ENCODE data around the gene ARMC6. TPM values are rescaled to one million over a fixed set of nuclear protein-coding genes. Genes with fewer than 3 reads are reported as not detected.

ARMC6 gene
- total and polyA plus RNA-seq, 2 of the 13 experiments (the other 11 are each of a cell fraction or from before 2014, with no cell fraction given) = 16.2 to 36.8 TPM

DNA sequence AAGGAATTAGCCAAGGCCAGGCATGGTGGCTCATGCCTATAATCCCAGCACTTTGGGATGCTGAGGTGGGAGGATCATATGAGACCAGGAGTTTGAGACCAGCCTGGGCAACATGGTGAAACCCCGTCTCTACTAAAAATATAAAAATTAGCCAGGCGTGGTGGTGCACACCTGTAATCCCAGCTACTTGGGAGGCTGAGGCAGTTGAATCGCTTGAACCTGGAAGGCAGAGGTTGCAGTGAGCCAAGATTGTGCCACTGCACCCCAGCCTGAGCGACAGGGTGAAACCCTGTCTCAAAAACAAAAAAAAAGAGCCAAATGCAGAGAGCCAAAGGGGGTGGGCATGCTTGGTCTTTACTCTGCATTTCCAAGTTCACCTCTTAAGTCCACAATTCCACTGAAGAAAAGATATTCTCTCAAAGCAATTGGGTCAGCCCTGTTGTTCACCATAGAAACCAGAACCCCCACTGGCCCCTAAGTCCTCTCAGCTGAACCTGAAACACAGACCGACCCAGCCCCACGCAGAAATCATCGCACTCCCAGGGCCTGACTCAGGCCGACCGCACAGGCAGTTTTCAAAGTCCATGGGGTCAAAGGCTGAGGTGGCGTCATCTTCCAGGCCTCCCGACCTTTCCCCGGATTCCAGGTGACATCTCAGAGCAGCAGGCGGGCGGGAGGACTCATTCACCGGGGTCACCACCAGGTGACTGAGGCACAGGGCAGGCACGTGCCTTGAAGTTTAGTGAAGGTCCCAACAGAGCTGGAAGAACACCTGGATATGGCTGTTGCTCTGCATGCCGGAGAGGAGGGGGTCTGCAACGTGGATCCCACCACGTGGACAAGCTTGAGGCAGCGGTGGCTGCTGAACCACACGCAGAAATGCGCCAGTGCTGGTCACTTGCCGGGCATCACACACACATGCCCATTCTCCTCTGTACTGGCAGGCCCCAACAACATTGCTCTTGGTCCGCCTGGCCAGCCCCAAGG lies 63.5 kb downstream of the ARMC6 start (continued):
- TF ChIP-seq, protein P1, sequence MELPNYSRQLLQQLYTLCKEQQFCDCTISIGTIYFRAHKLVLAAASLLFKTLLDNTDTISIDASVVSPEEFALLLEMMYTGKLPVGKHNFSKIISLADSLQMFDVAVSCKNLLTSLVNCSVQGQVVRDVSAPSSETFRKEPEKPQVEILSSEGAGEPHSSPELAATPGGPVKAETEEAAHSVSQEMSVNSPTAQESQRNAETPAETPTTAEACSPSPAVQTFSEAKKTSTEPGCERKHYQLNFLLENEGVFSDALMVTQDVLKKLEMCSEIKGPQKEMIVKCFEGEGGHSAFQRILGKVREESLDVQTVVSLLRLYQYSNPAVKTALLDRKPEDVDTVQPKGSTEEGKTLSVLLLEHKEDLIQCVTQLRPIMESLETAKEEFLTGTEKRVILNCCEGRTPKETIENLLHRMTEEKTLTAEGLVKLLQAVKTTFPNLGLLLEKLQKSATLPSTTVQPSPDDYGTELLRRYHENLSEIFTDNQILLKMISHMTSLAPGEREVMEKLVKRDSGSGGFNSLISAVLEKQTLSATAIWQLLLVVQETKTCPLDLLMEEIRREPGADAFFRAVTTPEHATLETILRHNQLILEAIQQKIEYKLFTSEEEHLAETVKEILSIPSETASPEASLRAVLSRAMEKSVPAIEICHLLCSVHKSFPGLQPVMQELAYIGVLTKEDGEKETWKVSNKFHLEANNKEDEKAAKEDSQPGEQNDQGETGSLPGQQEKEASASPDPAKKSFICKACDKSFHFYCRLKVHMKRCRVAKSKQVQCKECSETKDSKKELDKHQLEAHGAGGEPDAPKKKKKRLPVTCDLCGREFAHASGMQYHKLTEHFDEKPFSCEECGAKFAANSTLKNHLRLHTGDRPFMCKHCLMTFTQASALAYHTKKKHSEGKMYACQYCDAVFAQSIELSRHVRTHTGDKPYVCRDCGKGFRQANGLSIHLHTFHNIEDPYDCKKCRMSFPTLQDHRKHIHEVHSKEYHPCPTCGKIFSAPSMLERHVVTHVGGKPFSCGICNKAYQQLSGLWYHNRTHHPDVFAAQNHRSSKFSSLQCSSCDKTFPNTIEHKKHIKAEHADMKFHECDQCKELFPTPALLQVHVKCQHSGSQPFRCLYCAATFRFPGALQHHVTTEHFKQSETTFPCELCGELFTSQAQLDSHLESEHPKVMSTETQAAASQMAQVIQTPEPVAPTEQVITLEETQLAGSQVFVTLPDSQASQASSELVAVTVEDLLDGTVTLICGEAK (IDR thresholded peaks at IDR 0.05) = no peak
- TF ChIP-seq, protein P1 (CRISPR knock-in tag; IDR thresholded peaks at IDR 0.05) = peak; percentile 74; the same call in 1 of the 2 replicates
- TF ChIP-seq, protein P2, sequence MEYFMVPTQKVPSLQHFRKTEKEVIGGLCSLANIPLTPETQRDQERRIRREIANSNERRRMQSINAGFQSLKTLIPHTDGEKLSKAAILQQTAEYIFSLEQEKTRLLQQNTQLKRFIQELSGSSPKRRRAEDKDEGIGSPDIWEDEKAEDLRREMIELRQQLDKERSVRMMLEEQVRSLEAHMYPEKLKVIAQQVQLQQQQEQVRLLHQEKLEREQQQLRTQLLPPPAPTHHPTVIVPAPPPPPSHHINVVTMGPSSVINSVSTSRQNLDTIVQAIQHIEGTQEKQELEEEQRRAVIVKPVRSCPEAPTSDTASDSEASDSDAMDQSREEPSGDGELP (IDR thresholded peaks at IDR 0.05; ENCODE audit: borderline replicate concordance, low read depth) = peak; percentile 96
- TF ChIP-seq ZKSCAN8 (CRISPR knock-in tag; IDR thresholded peaks at IDR 0.05; ENCODE audit: borderline replicate concordance) (0 out of 2 replicates have a peak, but pooled peaks have one; percentile 52), HMGA1 (CRISPR knock-in tag; conservative IDR thresholded peaks at IDR 0.05) (no peak), SATB2 (CRISPR knock-in tag; IDR thresholded peaks at IDR 0.05) (0 out of 2 replicates have a peak, but pooled peaks have one; percentile 80), ZNF572 (CRISPR knock-in tag; IDR thresholded peaks at IDR 0.05) (no peak), HDAC2 (CRISPR knock-in tag; IDR thresholded peaks at IDR 0.05) (peak; percentile 95), HNRNPK (IDR thresholded peaks at IDR 0.05; ENCODE audit: low read depth, low read length, poor library complexity, severe bottlenecking) (no peak), SOX5 (CRISPR knock-in tag; IDR thresholded peaks at IDR 0.05; ENCODE audit: borderline replicate concordance) (peak; percentile 85; the same call in 1 of the 2 replicates), ZBTB42 (CRISPR knock-in tag; IDR thresholded peaks at IDR 0.05) (no peak), SMC3 (IDR thresholded peaks at IDR 0.05; ENCODE audit: low read length) (no peak), JDP2 (CRISPR knock-in tag; IDR thresholded peaks at IDR 0.05; ENCODE audit: borderline replicate concordance) (peak; percentile 66; the same call in 1 of the 2 replicates)
- TF ChIP-seq, protein P3, sequence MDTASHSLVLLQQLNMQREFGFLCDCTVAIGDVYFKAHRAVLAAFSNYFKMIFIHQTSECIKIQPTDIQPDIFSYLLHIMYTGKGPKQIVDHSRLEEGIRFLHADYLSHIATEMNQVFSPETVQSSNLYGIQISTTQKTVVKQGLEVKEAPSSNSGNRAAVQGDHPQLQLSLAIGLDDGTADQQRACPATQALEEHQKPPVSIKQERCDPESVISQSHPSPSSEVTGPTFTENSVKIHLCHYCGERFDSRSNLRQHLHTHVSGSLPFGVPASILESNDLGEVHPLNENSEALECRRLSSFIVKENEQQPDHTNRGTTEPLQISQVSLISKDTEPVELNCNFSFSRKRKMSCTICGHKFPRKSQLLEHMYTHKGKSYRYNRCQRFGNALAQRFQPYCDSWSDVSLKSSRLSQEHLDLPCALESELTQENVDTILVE (CRISPR knock-in tag; IDR thresholded peaks at IDR 0.05) = peak; percentile 89
- TF ChIP-seq, protein P4, sequence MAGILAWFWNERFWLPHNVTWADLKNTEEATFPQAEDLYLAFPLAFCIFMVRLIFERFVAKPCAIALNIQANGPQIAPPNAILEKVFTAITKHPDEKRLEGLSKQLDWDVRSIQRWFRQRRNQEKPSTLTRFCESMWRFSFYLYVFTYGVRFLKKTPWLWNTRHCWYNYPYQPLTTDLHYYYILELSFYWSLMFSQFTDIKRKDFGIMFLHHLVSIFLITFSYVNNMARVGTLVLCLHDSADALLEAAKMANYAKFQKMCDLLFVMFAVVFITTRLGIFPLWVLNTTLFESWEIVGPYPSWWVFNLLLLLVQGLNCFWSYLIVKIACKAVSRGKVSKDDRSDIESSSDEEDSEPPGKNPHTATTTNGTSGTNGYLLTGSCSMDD (CRISPR knock-in tag; IDR thresholded peaks at IDR 0.05) = 0 out of 2 replicates have a peak, but pooled peaks have one; percentile 48
- TF ChIP-seq, protein P5, sequence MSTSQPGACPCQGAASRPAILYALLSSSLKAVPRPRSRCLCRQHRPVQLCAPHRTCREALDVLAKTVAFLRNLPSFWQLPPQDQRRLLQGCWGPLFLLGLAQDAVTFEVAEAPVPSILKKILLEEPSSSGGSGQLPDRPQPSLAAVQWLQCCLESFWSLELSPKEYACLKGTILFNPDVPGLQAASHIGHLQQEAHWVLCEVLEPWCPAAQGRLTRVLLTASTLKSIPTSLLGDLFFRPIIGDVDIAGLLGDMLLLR (CRISPR knock-in tag; IDR thresholded peaks at IDR 0.05) = no peak

Measured in HepG2 (cell line).